ENCODE data around the gene TBC1D5.
"Not testable (repeated sequence)": the region's sequence is repeated elsewhere in the genome, so short reads cannot be mapped to it uniquely, and the experiment has no call there.

Gene TBC1D5

GRCh38 chr3:17747890-17748247 is 5.4 kb upstream of the TBC1D5 start:
- no peak for DNase-seq

DNA sequence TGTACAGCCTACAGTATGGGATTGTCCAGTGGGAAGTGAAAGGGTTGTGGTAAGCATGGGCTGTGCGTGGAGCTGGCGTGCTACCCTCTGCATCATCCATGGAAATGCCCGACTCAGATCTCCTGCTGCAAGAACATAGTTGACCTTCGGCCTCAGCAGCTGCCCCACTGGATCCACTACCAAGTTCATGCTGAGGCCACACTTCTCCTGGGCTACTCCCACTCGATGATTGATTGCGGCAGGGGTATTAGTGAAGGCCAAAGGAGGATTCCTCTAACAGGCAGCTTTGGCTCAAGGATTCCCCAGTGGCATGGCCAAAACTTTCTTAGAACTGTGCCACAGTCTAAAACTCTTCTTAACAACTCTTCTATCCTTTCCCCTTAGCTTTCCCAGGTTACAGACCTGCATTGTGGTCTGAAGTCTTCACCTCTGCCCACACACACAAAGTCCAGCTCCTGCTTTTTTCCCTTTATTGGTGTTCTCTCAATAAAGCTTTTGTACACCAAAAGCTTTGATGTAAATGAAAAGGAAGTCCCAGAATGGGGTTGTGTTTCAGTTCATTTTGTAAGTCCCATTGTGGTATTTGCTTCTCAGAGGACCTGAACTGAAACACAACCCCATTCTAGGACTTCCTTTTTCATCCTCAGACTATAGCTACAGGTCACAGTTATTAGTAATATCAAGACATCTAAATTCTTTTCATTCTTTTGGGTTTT is 4.9 kb upstream of the TBC1D5 start:
- DNase-seq = no peak

GRCh38 chr3:17745894-17746293 is 3.5 kb upstream of the TBC1D5 start:
- DNase-seq = no peak

GRCh38 chr3:17745301-17745700 is 2.9 kb upstream of the TBC1D5 start:
- no peak for DNase-seq

DNA sequence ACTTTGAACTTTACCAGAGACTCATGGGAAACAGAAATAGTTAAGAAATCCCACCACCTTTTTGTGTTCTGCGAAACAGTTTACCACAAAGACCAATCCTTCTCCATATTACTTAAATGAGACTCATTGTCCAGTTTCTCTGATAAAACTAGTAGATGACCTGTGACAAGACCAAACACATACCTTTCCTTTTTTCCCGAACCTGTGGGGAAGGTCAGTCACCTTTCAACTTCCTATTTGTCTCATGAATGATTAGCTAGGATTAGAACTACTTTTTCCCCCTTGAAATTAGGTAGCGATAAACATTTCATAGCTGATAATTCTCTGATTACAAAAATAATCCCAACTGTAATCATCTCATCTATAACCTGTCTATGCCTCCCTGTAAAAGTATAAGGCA is 2.3 kb upstream of the TBC1D5 start:
- no peak for DNase-seq

DNA sequence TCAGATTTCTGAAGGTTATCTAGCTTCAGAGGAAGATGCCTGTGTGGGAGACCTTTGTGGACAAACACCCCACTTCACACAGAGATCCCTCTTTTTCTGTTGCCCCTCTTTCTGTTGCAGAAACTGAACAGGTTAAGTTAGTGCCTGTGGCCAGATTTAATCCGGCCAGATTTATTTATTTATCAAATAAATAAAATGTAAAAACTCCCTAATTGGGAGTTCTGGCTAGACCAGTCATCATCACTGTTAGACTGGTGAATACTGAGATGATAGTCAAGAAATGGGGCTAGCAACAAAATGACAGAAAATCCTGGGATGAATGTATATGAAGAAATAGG is 1.2 kb upstream of the TBC1D5 start:
- DNase-seq = no peak

DNA sequence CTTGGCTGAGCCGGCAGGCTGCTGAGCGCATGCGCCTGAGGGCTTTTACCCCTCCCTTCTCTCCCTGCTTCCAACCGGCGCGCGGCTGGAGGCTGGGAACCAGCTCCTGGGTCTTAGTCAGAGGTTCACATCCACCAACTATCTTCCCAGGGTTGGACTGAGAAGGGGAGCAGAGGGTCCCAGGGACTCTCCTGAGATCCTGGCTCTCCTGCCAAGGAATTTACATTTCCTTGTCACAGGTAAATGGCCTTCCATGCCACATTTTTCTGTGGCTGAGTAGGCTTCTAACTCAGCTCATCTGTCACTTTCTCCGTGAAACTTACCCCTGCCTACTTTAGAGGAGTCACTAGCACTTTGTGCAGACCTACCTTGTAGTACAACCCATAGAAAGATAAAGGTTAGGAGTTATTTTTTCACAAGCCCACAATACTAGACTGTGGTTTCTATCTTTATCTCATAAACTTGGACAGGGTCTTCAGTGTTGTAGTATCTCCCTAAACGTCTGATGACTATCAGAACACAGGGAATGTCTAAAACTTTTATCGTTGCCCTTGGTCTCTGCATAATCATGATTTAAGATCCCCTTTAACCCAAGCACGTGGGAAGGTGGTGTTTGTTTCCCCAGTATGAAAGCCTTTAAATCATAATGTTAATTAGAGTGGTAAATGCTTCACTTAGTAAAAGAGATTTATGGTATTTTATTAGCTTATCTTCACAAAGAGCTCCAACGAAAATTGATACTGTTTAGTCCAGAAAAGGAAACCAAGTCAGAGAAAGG is 638 bp upstream of the TBC1D5 start:
- no peak for DNase-seq

DNA sequence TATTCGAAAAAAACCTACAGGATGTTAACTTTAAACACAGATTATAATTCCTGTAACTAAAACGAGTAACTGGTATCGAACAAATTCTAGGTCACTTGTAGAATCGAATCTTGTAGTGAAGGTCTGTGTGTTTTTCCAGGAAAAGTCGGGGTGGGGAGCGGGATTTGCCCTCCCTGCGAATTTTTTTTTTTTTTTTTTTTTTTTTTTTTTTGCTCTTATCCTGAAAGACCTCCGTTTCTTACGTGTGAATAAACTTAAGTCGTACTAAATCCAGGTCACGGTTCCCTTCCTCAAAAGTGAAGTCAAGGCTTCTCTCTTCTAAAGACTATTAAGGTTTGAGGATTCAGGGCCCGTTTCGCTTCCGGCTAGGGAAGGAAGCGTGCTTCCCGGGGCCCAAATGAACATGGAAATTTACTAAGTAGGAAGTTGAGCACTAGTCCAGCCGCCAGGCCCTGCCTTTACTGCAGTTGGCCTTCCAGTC is 770 bp downstream of the TBC1D5 start:
- no peak for DNase-seq

DNA sequence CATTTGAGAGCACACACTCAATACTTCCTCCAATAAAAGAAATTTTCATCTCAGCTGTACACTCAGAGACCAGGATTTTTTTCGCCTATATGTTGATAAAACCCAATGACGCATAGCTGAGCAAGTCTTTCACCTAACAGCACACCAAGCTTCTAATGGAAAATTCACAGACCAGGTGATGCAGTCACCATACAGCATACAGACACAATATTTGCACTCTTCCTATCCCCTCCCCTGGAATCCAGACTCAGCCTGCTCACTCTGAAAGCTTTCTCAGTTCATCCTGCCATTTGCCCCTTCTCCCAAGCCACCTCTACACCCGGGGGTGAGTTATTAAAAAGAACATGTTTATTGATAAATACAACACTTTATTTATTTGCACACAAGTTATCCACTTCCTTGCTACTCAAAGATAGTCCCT is 1.7 kb downstream of the TBC1D5 start:
- no peak for DNase-seq

- DNase-seq = no peak
Measured at GRCh38 chr3:17738921-17739320, 3.5 kb downstream of the TBC1D5 start.

GRCh38 chr3:17738219-17738618 is 4.2 kb downstream of the TBC1D5 start:
- no peak for DNase-seq

- DNase-seq = no peak
Measured at GRCh38 chr3:17737591-17737990, 4.8 kb downstream of the TBC1D5 start.

DNA sequence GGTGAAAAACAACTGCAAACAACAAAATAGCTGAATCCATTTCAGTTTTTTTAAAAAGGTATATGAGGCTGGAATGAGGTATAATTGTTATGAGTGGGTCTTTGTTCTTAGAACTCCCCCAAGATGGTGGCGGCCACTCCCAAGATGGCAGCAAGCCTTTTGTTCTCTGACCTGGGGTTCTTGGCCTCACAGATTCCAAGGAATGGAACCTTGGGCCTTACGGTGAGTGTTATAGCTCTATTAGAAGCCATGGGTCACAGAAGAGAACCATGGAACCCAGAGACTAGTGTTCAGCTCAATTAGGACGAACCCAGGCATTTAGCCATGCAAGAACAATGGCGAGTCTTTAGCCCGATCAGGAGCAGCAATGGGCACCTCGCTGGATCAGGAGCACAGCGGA is 7.1 kb downstream of the TBC1D5 start:
- DNase-seq = not testable (repeated sequence)

DNA sequence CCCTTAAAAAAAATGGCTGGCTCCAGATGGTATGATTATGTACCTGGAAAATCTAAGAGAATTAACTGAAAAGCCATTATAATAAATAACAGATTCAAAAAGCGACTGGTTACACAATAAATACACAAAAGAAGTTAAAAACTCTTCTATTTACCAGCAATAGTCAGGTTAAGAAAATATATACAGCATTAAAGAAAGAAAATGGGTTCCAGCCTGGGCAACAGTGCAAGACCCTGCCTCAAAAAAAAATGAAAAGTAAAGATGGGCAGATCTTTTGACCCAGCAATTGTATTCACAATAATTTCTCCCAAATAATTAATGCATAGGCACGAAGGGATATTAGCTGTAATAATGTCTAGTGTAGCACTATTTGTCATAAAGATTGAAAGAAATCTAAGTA is 8.7 kb downstream of the TBC1D5 start:
- DNase-seq = no peak

GRCh38 chr3:17733215-17733614 is 9.2 kb downstream of the TBC1D5 start:
- no peak for DNase-seq

- DNase-seq = no peak
Measured at GRCh38 chr3:17730318-17730967, 12.0 kb downstream of the TBC1D5 start.

DNA sequence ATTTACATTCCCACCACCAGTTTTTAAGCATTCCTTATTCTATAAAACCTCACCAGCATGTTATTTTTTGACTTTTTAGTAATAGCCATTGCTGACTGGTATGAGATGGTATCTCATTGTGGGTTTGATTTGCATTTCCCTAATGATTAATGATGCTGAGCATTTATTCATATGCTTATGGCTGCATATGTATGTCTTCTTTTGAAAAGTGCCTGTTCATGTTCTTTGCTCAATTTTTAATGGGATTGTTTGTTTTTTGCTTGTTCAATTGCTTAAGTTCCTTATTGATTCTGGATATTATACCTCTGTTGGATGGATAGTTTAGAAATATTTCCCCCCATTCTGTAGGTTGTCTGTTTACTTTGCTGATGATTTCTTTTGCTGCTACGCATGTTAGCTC is 16.1 kb downstream of the TBC1D5 start:
- no peak for DNase-seq

DNA sequence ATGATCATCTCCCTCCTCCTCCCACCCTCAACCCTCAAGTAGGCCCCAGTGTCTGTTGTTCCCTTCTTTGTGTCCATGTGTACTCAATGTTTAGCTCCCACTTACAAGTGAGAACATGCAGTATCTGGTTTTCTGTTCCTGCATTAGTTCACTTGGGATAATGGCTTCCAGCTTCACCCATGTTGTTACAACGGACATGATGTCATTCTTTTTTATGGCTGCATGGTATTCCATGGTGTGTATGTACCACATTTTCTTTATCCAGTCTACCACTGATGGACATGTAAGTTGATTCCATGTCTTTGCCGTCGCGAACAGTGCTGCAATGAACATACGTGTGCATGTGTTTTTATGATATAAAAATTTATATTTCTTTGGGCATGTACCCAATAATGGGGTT is 16.6 kb downstream of the TBC1D5 start:
- not testable (repeated sequence) for DNase-seq

DNA sequence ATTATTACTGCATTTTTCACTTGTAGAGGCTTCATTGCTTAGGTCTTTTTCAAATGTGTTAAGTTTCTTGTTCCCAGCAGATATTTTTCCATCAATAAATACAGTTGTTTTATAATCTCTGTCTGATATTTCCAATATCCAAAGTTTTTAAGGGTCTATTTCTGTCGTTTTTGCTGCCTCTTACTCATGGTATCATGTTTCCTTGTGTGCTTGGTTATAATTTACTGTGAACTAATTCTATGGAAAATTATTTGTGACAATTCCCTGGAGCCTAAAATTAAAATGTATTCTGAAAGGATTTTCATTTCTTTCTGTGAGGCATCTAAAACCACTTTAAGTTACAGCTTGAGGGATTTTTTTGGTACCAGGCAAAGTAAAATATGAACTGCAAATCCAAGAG is 17.5 kb downstream of the TBC1D5 start:
- DNase-seq = no peak

GRCh38 chr3:17724122-17724521 is 18.3 kb downstream of the TBC1D5 start:
- DNase-seq = no peak

GRCh38 chr3:17717411-17717810 is 25.0 kb downstream of the TBC1D5 start:
- DNase-seq = no peak

- DNase-seq = no peak
Measured at GRCh38 chr3:17714473-17714872, 28.0 kb downstream of the TBC1D5 start.

- no peak for DNase-seq
Measured at GRCh38 chr3:17709236-17709810, 33.1 kb downstream of the TBC1D5 start.
